SU-DHL-6 (cell line): ENCODE data around the gene KAZALD1.
A peak's percentile ranks its signal among the peaks of the same experiment; 100 is the strongest.

Experiments used
- H2AFZ ChIP-seq: fragments of 200-600 bp; sonication (generic); 2 replicates; pipeline ENCODE4 v1.6.1; 2014; ENCODE audit warnings: low read depth, mild to moderate bottlenecking, moderate library complexity, mixed read lengths, antibody characterized with exemption, low read length; ENCODE audit not compliant: severe bottlenecking
- H3F3A ChIP-seq: fragments of 200-600 bp; shearing (Covaris generic); 2 replicates; pipeline ENCODE4 v1.6.0; 2016; ENCODE audit warnings: antibody characterized with exemption, mild to moderate bottlenecking; ENCODE audit not compliant: insufficient read depth
- H3K27ac ChIP-seq: fragments of 200-600 bp; sonication (generic); 2 replicates; pipeline ENCODE4 v1.5.1; 2016; ENCODE audit warnings: low read depth, mild to moderate bottlenecking, low read length, moderate library complexity, mixed read lengths
- H3K27me3 ChIP-seq: fragments of 200-600 bp; sonication (generic), shearing (Covaris generic); 2 replicates; pipeline ENCODE4 v1.6.0; 2014; ENCODE audit warnings: mild to moderate bottlenecking, low read length
- H3K36me3 ChIP-seq: fragments of 200-600 bp; sonication (generic); 2 replicates; pipeline ENCODE4 v1.6.1; 2014; ENCODE audit warnings: mild to moderate bottlenecking, low read length, mixed read lengths
- H3K4me2 ChIP-seq: fragments of 300-600, 200-600 bp; shearing (Covaris generic), sonication (generic); 2 replicates; pipeline ENCODE4 v1.6.0; 2014; ENCODE audit warnings: low read length, low read depth, mild to moderate bottlenecking; ENCODE audit not compliant: poor library complexity, severe bottlenecking
- H3K4me3 ChIP-seq: fragments of 200-600 bp; sonication (generic); 2 replicates; pipeline ENCODE4 v1.5.1; 2014; ENCODE audit warnings: antibody characterized with exemption, low read length, mild to moderate bottlenecking, mixed read lengths; ENCODE audit not compliant: insufficient read depth, poor library complexity, severe bottlenecking
- H3K79me2 ChIP-seq: fragments of 200-600 bp; sonication (generic); 2 replicates; pipeline ENCODE4 v1.6.1; 2014; ENCODE audit warnings: mild to moderate bottlenecking, low read length, moderate library complexity; ENCODE audit not compliant: insufficient read depth
- H3K9ac ChIP-seq: fragments of 200-600 bp; sonication (generic); 2 replicates; pipeline ENCODE4 v1.7.0; 2014; ENCODE audit warnings: mild to moderate bottlenecking, low read length
- H3K9me2 ChIP-seq: fragments of 200-600 bp; sonication (generic); replicated peaks from 2 replicates; pipeline ENCODE4 v1.6.1; 2014; ENCODE audit warnings: low read length; ENCODE audit not compliant: insufficient read depth
- H3K9me3 ChIP-seq: fragments of 200-600 bp; sonication (generic); 2 replicates; pipeline ENCODE4 v1.6.1; 2014; ENCODE audit warnings: low read length, mixed read lengths; ENCODE audit not compliant: insufficient read depth
- H4K20me1 ChIP-seq: fragments of 200-600 bp; sonication (generic); 2 replicates; pipeline ENCODE4 v1.6.1; 2014; ENCODE audit warnings: low read depth, mild to moderate bottlenecking, antibody characterized with exemption, low read length, moderate library complexity, mixed read lengths
- EZH2phosphoT487 ChIP-seq: fragments of 200-600 bp; sonication (generic), shearing (Covaris generic); conservative IDR thresholded peaks from 2 replicates; pipeline ENCODE4 v1.6.1; 2018; ENCODE audit warnings: mild to moderate bottlenecking, antibody characterized with exemption, low read length, moderate library complexity, mixed read lengths
- TF ChIP-seq, protein P1 (sequence below): fragments of 200-600 bp; sonication (generic); IDR thresholded peaks from one replicate; pipeline ENCODE4 v1.5.1; 2017; ENCODE audit warnings: antibody characterized with exemption, mild to moderate bottlenecking, low read length, moderate library complexity; ENCODE audit not compliant: insufficient read depth, poor library complexity, severe bottlenecking

Gene KAZALD1

DNA sequence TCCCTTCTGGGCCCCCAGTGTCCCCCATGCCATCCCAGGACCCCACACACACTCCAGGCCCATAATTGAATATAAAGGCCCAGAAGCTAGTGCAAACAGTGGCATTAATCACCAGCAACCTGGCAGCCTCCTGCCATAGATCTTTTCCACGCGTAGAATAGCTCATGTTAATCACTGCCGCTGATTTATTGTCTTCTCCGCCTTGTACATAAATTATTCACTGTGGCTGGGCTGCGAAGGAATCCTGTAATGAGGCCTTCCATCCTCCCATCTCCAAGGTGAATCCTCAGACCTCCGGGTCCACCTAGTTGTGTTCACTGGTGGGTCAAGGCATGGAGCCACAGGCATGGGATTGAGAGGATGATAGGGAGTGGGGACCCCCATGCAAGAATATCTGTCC is 33.2 kb downstream of the KAZALD1 start:
- H3K27ac ChIP-seq: no peak overlapping the region
- no peak overlapping the region for H3K4me3 ChIP-seq
- TF ChIP-seq, protein P1, sequence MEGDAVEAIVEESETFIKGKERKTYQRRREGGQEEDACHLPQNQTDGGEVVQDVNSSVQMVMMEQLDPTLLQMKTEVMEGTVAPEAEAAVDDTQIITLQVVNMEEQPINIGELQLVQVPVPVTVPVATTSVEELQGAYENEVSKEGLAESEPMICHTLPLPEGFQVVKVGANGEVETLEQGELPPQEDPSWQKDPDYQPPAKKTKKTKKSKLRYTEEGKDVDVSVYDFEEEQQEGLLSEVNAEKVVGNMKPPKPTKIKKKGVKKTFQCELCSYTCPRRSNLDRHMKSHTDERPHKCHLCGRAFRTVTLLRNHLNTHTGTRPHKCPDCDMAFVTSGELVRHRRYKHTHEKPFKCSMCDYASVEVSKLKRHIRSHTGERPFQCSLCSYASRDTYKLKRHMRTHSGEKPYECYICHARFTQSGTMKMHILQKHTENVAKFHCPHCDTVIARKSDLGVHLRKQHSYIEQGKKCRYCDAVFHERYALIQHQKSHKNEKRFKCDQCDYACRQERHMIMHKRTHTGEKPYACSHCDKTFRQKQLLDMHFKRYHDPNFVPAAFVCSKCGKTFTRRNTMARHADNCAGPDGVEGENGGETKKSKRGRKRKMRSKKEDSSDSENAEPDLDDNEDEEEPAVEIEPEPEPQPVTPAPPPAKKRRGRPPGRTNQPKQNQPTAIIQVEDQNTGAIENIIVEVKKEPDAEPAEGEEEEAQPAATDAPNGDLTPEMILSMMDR: no peak
- no peaks in the 10 kb centered on the region for H3K9me3 ChIP-seq
- H4K20me1 ChIP-seq: no peaks in the 10 kb centered on the region
- no peaks in the 10 kb centered on the region for H3K79me2 ChIP-seq
- H2AFZ ChIP-seq: no peak overlapping the region
- H3K27me3 ChIP-seq: no peaks in the 10 kb centered on the region
- H3K9me2 ChIP-seq: no peaks in the 10 kb centered on the region
- H3K36me3 ChIP-seq: no peaks in the 10 kb centered on the region
- H3F3A ChIP-seq: no peaks in the 10 kb centered on the region
- H3K9ac ChIP-seq: no peak overlapping the region
- H3K4me2 ChIP-seq: no peak overlapping the region

DNA sequence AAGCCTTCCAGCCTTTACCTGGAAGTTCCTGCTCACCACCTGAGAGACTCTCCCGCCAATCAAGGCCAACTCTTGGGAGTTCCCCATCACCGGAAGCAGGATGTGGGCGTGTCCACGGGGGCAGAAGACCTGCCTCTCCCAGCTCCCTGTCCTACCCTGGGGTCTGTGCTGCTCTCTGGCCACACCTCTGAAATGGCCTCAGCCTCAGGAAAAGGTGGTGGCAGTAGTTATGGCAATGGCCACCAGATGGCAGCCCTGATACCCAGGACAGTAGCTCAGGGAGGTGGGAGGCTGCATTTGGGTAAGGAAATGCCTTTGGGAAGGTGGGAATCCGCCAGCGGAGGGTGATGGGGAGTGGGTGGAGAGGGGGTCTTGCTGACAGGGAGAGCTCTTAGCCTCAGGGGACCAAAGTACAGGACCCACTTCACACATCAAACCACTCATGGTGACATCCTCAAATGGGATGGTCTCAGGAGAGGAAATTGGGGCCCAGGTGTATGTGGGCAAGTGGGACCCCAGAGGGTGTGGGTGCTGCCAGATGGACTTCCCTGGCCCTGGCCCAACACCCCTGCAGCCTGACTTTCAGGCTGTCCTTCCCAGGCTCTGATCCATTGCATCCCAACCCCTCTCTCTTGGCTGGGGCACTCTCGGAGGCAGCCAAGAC is 33.9 kb downstream of the KAZALD1 start:
- no peak overlapping the region for H3K4me2 ChIP-seq
- H3K9me3 ChIP-seq: no peaks in the 10 kb centered on the region
- no peaks in the 10 kb centered on the region for H3K79me2 ChIP-seq
- no peak overlapping the region for H2AFZ ChIP-seq
- no peak overlapping the region for H3K9ac ChIP-seq
- no peak for TF ChIP-seq EZH2phosphoT487
- TF ChIP-seq, protein P1: peak; percentile 81
- H3K27ac ChIP-seq: no peak overlapping the region
- H3K9me2 ChIP-seq: no peaks in the 10 kb centered on the region
- H3K36me3 ChIP-seq: no peaks in the 10 kb centered on the region
- no peaks in the 10 kb centered on the region for H4K20me1 ChIP-seq
- no peak overlapping the region for H3K4me3 ChIP-seq
- no peaks in the 10 kb centered on the region for H3F3A ChIP-seq
- H3K27me3 ChIP-seq: no peaks in the 10 kb centered on the region

DNA sequence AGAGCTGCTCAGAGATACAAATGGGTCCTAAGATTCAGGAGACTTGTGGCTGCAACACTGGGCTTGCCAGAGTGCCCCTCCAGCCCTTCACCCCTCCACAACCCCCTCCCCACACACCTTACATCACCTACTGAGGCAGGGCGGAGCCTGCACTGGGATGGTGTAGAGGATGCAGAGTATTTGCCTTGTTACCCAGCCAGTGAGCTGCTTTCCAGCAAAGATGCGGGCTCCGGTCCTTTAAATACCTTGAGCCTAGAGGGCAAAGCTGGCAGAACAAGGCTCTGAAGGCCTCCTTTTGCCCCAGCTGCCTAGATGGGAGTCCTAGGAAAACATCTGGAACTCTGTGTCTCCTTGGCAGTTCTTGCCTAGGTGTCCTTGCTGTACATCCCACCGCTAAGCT is 34.6 kb downstream of the KAZALD1 start:
- Histone ChIP-seq H3K9me3 (no peaks in the 10 kb centered on the region), H3K27ac (no peak overlapping the region), H3K9ac (no peak overlapping the region), H4K20me1 (no peaks in the 10 kb centered on the region), H3F3A (no peaks in the 10 kb centered on the region), H3K4me2 (no peak overlapping the region), H3K27me3 (no peaks in the 10 kb centered on the region), H3K4me3 (no peak overlapping the region), H3K79me2 (no peaks in the 10 kb centered on the region), H3K9me2 (no peaks in the 10 kb centered on the region), H2AFZ (no peak overlapping the region), H3K36me3 (no peaks in the 10 kb centered on the region)
- TF ChIP-seq, protein P1: no peak
- TF ChIP-seq EZH2phosphoT487: no peak
